AG08395 (cell line): ENCODE data around the gene GDI2.
"Not testable (repeated sequence)": the region's sequence is repeated elsewhere in the genome, so short reads cannot be mapped to it uniquely, and the experiment has no call there.

Source experiments
- DNase-seq: peaks from one replicate; pipeline ENCODE4 v3.0.0; 2012; ENCODE audit warnings: mixed read lengths, low spot score

GDI2 gene

DNA sequence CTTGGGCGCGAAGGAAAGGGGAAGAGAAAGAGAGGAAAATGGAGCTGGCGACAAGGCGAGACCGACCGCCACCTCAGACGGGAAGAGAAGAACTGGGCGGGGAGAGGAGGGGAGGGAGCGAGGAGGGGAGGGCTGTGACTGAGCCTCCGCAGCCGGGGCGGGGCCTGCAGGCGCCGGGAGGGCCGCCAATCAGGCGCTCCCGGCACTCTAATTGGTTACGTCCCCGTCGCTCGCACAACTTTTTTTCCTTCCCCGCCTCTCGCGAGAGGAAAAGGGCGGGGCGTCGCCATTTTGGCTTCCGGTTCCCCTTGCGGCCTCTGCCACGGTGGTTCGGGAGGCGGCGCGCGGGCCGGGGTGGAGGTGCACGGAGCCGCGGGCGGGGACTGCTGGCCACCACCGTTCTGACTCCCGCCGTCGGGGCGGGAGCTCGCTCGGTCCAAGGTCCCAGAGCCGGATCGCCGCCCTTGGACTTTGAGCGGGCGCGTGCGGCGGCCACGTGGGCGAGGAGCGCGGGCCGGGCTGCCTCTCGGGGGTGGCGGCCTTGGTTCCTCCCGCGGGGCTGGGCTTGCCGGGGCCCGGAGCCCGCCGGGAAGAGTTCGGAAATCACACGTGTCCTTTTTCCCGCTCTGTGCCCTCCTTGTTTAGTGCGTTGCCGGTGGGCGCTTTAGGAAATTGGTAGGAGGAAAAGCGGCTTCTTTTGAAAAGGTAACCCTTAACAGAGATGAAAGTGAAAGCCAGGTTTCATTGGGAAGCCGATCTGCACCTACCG, at the start of gene GDI2:
GDI2 (minus strand) TSS at position 94 of the 769 bp plus-strand sequence. CDS start 176 bp downstream, outside the sequence.
- DNase-seq = peak; percentile 99

DNA sequence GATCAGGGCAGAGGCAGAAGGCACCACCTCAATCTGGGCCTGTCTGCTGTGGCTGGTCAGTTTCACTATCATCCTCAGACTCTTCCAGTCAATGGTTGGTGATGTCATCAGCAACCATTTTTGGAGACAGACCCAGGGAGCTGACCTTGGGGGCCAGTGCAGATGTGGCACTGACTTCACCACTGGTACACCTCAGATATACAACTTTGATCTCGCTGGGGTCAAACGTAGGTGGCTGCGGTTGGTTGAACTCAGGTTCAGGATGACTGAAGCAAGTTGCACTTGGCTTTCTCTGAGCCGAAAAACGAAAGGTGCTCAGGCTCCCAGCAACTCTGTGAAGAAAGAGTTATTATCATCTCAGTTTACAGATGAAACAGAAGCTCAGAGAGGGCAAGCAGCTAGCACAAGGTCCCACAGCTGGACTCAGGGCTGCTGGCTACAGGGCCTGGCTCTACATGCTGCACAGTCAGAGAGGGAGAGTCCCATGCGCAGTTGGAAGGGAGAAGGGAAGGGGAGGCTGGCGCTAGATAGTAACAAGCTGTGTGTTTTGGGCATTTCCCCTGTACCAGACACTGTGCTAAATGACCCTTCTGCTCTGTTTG, 49.2 kb upstream of the GDI2 start:
- no peak for DNase-seq

GRCh38 chr10:5860066-5860465, 46.8 kb upstream of the GDI2 start:
- DNase-seq = no peak

DNA sequence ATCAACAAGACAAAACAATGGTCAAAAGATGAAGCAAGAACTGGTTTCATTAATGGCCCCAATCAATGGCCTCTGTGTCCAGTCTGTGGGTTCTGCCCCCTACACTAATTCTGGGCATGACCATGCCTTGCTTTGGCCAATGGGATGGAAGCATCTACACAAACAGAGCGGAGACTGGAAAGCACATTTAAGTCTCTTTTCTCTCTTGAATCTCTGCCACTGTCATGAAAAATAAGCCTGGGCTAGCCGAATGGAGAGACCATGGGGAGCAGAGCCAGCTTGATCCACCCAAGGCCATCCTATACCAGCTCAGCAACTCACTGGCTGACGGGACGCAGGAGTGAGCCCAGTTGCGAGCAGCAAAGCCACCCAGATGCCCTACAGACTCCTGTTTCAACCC, 45.6 kb upstream of the GDI2 start:
- no peak for DNase-seq

DNA sequence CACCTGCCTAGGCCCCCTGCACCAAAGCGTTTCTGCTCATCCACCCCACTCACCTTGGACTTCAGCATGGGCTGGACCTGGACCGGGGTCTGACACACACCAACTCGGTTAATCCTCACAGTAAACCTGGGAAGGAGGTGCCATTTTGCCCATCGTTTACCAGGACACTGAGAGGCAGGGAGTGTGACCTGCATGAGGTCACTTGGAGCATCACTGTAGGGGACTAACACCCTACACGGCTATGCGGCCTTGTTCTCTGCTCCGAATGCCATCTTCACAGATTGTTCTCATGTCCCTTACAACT, 43.4 kb upstream of the GDI2 start:
- DNase-seq = no peak

GRCh38 chr10:5855979-5856700, 42.9 kb upstream of the GDI2 start:
- DNase-seq = no peak

GRCh38 chr10:5854131-5854475, 40.9 kb upstream of the GDI2 start:
- DNase-seq = no peak

DNA sequence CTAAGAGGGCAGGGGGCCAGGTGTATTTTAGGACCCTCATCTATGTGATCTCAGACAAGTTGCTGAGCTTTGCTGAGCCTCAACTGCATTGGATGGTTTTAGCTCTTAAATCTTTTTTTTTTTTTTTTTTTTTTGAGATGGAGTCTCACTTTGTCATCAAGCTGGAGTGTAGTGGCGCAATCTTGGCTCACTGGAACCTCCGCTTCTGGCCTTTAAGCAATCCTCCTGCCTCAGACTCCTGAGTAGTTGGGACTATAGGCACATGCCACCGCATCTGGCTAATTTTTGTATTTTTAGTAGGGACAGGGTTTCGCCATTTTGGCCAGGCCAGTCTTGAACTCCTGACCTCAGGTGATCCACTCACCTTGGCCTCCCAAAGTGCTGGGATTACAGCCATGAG, 33.4 kb upstream of the GDI2 start:
- not testable (repeated sequence) for DNase-seq

DNA sequence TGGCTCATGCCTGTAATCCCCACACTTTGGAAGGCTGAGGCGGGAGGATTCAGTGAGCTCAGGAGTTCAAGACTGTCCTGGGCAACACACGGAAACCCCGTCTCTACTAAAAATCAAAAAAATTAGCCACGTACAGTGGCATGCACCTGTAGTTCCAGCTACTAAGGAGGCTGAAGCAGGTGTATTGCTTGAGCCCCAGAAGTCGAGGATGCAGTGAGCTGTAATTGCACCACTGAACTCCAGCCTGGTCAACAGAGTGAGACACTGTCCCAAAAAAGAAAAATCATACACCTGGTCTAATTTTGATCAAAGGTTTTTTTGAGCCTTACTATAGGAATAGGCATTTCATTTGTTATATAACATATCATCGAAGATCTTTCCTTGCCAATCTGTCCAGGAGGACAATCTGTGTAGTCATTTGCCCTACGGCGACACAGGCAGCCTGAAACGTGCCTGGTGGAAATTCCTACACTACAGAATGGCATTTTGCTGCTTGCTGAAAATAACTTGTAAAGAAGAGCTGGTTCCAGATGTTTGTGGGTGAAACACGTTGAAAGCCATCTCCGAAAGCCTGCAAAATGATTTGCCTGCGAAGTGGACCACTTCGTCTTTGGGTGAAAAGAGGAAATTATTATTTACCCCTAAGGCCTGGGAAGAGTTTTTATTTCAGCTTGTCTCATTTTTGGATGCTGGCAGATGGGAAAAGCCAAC, 31.3 kb upstream of the GDI2 start:
- peak; percentile 40 for DNase-seq

DNA sequence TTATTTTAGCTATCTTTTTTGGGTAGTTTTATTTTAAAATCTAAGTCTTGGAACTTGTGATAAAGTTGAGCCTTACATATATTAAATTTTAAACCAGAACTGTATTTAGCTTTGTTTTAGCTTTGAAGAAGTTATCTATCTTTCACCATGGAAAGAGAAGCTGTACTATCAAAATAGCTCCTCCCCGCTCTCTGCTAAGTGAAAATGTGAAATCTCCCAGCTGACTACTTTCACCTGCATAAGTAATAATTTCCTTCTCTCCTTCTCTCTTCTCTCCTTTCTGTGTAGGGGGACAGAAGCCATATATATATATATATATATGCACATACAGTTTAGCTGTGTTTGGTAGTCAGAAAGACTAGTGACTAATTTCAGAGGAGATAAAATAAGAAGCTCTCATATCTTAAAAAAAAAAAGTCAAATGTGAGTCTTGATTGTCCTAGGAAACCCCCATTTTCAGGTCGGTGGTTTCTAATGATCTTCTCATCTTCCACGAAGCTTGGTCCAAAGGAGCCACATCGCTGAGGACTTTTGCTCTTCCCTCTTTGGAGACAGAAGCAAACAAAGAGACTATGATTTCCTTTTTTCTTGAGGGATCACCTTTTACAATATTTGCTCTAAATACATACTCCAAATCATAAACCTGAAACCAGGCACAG, 30.6 kb upstream of the GDI2 start:
- DNase-seq = no peak

DNA sequence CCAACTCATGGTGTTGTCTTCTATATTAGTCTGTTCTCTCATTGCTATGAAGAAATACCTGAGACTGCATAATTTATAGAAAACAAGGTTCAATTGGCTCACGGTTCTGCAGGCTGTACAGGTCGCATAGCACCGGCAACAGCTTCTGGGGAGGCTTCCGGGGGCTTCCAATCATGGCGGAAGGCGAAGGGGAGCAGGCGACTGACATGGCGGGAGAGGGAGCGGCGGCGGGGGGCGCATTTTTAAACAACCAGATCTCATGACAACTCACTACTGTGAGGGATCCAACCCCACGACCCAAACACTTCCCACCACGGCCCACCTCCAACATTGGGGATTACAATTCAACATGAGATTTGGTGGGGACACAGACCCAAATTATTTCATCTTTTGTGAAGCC, 28.7 kb upstream of the GDI2 start:
- no peak for DNase-seq

DNA sequence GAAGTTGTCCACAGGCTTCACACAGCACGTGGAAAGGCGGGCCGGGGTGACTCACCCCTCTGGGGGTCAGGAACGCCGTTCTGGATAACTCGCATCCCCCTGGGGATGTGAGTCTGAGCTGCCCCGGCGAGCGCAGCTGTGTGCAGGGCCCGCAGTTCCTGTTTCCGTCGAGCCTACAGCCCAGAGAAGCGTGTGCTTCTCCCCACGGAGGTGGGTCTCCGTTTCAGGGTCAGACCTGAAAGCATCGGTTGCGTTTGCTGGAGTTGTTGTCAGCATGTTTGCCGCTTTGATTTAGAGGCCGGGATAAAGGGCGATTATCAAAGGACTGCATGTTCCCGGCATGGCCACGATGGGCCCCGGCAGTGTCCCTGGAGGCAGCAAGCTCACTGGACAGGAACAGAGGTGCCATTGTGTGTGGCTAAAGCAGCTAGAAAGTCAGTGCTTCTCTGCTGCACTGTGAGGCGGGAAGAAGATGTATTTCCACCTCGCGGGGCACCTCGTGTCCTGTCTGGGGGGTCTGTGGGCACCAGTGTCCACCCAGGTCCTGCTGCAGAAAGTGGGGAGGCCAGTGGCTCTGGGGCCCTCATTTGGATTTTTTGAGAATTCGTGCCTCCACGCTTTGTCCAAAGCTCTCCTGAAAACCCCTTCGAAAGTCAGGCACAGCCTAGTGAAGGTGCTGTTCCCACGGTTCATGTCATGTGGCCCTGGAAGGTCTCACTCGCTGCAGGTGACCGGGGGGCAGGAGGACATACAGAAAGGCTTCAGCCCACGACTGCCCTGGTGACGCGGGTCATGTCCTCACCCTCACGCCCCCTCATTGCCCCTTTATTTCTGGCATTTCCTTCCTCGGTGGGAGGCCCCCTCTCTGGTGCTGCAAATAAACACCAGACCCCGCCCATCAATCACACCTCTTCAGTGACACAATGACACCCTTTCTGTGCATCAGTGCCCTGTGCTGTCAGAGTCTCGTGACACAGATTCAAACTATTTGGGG, 27.4 kb upstream of the GDI2 start:
- DNase-seq = no peak

GRCh38 chr10:5836181-5836580, 22.9 kb upstream of the GDI2 start:
- DNase-seq = not testable (repeated sequence)

DNA sequence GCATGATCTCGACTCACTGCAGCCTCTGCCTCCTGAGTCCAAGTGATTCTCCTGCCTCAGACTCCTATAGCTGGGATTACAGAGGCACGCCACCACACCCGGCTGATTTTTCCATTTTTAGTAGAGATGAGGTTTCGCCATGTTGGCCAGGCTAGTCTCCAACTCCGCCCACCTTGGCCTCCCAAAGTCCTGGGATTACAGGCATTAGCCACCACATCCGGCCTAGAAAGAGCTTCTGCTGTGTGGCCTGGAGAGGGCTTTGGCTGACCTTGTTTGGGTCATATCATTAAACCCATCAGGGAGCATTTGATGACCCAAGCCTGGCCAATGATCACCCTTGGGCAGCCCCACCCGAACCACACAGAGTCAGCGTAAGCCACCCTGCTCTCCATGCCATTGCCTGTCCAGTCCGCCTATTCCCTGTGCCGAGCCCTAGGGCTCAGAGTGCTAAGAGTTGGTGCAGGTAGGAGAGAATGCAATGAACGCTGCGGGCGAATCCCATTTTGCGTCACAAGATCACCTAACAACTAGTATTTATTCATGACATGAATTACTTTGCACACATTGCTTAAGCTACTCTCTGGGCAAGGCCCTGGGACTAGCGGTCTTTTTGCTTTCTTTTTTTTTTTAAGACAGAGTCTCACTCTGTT, 22.3 kb upstream of the GDI2 start:
- DNase-seq = no peak

DNA sequence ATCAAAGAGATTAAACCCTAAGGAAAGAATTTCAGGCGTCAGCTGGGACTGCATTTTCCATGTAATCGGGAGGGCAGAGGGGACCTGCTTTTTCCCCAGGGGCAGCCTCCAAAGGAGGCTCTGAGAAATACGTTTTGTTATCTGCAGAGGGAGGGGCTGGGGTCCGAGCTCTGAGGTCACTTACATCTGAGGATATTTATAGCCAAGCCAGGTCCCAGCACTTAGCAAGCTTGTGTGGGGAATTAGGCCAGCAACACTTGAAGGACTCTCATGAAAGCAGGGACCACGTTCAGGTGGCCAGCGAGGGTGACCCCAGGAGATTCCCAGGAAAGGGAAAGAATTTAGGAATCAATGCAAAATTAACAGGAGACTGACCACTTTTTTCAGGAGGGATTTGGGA, 20.6 kb upstream of the GDI2 start:
- DNase-seq = no peak

DNA sequence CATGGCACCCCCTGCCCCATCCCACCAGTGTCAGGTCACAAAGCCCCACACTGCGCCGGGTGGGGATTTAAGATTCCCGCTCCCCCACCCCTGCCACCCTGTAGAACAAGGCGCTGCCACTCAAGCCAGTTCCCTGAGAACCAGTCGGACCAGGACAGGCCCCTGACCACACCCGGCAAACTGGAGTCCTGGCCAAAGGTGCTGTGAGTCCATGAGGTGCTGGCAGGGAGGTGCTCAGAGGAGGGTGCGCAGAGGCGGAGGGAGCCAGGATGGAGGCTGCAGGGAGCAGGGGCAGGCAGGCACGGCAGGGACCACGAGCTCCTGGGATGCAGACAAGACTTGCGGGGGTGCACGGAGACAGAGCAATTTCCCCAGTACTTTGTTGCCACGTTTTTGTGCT, 19.7 kb upstream of the GDI2 start:
- DNase-seq = no peak

DNA sequence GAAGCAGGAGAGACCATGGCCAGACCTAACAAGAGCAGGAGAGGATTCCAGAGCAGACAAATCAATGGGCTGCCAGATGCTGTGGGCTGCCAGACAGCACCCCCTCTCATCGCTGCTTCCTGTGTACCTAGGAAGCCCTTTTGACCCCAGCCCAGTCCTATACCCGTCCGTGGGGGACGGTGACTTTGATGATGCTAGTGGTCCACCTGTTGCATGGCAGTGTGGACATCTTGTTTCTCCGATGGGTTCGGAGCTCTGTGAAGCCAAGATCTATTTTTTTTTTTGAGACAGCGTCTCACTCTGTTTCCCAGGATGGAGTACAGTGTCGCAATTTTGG, 18.2 kb upstream of the GDI2 start:
- DNase-seq = no peak

- no peak for DNase-seq
These were observed 17.6 kb upstream of the GDI2 start for GRCh38 chr10:5830629-5831445.

DNA sequence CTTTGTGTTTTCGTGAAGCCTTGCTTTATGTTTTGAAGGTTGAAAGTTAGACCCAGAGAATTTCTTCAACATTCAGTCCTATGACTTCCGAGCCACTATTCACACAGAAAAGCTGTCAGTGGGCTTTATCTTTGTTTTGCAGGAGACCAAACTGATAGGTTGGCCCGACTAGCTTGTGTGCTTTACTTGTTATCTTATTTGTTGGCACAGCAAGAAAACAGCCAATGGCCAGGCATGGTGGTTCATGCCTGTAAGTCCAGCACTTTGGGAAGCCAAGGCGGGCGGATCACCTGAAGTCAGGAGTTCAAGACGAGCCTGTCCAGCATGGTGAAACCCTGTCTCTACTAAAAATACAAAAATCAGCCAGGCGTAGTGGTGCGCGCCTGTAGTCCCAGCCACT, 16.0 kb upstream of the GDI2 start:
- no peak for DNase-seq

GRCh38 chr10:5828725-5829124, 15.5 kb upstream of the GDI2 start:
- no peak for DNase-seq
